ENCODE results near the gene SRRM3. TPM values are rescaled to one million over a fixed set of nuclear protein-coding genes. Genes with fewer than 3 reads are reported as not detected.
A peak's percentile ranks its signal among the peaks of the same experiment; 100 is the strongest.

Gene SRRM3
- total and polyA plus RNA-seq, 9 of the 15 experiments (the other 6 are each of a cell fraction or from before 2014, with no cell fraction given) = 0.04 to 0.91 (median 0.46) TPM; not detected in 2

- no peak for TF ChIP-seq ZNF318 (IDR thresholded peaks at IDR 0.05; ENCODE audit: borderline replicate concordance in 1 of 2, low read depth in 1 of 2)
- 0 out of 3 replicates have a peak, but pooled peaks of 1 of the 2 experiments have one; percentile 43 for TF ChIP-seq CBX3 (IDR thresholded peaks at IDR 0.05; ENCODE audit: borderline replicate concordance in 1 of 2, low read length in 2 of 2)
- peak in 1 of 2 experiments; percentile 69; a peak in 2 of 4 replicates for TF ChIP-seq UBTF (IDR thresholded peaks at IDR 0.05; ENCODE audit: borderline replicate concordance in 1 of 2, low read depth in 2 of 2, low read length in 2 of 2)
- no peak for TF ChIP-seq SRSF9 (IDR thresholded peaks at IDR 0.05; ENCODE audit: borderline replicate concordance, low read depth, low read length)
- TF ChIP-seq STAT5A (IDR thresholded peaks at IDR 0.05; ENCODE audit: borderline replicate concordance, low read length) = no peak
- TF ChIP-seq GTF3C2 (IDR thresholded peaks at IDR 0.05; ENCODE audit: borderline replicate concordance, extremely low read depth, insufficient read length) = no peak
- TF ChIP-seq RBM25 (IDR thresholded peaks at IDR 0.05; ENCODE audit: low read depth, low read length, severe bottlenecking) = peak; percentile 58
- TF ChIP-seq NKRF (IDR thresholded peaks at IDR 0.05; ENCODE audit: borderline replicate concordance) = no peak
- TF ChIP-seq ZNF263 (CRISPR knock-in tag; IDR thresholded peaks at IDR 0.05; ENCODE audit: borderline replicate concordance) = no peak
- TF ChIP-seq ZSCAN32 (CRISPR knock-in tag; IDR thresholded peaks at IDR 0.05) = no peak
These were observed 33.3 kb downstream of the SRRM3 start (continued) for GRCh38 chr7:76234931-76235441.

Data from K562 (cell line).